HPDE6-E6E7 (cell line): ENCODE results near the gene GIPC2.
"Not testable (repeated sequence)": the region's sequence is repeated elsewhere in the genome, so short reads cannot be mapped to it uniquely, and the experiment has no call there.

ENCODE experiments used
- DNase-seq: peaks from one replicate; pipeline ENCODE4 v3.0.0; 2011; ENCODE audit warnings: missing footprints; ENCODE audit errors: extremely low spot score

The GIPC2 gene

DNA sequence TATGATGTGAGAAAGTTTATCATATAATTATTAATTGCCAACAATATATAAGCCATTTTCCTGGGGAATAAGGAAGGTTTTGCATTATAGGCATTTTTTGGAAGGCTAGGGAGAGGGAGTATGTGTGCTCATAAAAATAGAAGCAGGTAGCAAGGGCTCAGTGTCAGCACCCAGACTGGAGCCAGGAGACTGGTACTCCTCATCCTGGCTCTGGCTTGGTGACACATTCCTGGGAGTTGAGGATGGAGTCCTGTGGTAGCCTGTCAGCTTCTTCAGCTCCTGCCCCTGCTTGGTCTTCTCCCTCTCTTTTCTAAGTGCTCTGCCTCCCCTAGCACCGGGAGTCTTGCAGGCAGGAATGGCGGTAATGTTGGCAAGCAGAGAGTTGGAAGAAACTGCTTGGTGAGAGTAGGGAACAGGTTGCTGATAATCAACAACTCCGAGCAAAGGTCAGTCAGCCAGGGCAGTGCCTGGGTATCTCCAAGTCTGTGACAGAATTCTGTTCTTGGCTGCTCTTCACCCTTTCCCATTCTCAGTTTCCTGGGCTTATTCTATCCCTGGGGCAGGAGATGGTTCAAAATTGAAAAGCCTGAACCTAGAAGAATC, 23.0 kb downstream of the GIPC2 start:
- DNase-seq = no peak

DNA sequence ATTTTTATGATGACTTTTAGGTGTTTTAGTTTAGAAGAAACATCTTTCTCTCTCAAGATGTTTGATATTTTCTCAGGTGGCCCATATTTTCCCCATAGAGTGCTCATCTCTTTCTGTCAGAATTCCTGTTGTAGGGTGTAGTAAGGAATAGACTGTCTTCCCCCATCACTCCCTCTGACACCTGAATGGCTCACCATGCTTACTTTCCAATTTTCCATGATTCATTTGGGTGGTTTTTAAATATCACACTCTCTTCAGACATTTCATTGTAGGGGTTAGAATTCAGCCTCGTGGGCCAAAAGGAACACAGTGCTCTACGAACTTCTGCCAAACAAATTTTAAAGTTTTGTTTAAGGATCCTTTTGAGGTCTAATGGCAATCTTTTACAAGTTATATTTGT, 24.0 kb downstream of the GIPC2 start:
- no peak for DNase-seq

DNA sequence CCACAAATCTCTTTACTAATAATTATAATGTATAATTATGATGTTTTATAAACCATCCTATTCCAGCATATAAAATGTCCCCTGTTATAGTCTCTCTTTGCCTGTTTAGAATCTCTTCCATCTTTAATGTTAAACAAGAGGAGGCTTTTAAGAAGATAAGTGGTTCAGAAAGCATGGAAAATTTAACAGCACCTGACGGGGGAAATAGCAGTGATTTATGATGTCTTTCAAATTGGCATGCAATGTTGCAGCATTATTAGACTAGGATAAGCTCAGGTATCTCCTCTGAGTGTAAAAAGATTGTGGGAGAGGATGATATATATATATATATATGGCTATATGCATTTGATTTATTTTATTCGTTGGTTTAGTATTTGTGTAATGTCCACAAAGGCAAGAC, 24.4 kb downstream of the GIPC2 start:
- no peak for DNase-seq

DNA sequence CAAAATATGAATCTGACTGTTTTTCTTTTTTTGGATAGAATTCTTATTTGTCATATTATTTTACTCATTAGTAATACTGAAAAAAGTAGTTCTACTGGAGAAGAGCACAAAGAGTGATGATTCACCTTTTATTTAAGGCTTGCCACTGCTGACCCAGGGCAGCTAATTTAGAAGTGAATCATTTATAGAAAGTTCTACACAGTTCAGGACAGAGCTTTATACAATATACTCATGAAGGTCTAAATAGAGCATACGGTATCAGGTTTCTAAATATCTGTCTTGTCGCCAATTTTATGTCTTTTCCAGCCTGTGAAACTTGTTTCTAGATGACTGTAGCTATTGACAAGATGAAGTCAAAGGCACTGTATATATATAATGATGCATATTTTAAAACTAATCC, 25.0 kb downstream of the GIPC2 start:
- DNase-seq = peak; percentile 77

DNA sequence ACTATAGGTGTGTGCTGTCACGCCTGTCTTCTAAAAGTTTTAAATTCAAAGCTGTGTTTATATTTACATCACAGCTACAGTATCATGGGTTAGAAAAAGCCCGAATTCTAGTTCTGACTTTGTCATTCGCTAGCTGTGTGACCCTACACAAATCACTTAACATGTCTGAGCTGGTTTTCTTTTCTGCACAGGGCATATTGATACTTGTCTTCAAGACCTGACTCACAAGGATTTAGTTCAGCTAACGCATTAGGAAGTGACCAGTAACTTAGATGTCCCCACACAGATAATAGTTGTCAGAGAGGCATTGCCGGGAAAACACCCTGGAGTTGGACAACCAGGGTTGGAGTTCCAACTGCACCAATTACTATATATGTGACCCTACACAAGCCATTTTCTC, 25.9 kb downstream of the GIPC2 start:
- DNase-seq = peak; percentile 46

DNA sequence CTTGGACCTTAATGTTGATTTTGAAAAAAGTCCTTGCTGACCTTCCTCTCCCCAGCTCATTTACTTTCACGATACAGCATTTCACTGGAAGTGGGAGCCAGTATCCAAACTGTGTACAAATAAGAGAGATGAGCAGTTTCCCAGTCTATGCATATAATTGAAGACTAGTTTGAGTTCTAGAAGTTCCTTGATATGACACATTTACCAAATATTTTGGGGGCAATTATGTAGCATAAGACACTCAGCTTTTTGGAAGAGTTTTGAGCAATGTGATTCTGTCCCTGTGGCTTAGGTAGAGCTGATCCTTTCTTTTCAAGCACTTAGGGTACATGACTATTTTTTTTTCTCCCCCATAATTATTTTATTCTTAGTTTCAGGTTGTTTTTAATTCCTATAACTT, 26.4 kb downstream of the GIPC2 start:
- DNase-seq = no peak

DNA sequence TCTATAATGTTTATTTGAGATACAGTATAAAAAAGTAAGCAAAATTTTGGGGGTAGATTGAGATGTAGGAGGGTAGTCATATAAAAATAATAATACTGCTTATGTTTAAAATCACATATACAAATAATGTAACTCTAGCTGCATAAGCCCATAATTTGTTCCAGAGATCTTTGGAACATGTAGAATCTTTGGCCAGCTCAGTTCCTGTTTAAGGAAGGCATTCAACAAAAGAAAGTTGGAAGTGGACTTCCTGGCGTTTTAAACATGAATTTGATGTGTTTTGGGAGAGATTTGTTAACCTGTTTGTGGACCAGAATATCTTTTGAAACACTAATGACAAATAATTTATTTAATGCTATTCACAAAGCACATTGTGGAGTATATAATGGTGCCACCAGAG, 27.7 kb downstream of the GIPC2 start:
- DNase-seq = no peak

DNA sequence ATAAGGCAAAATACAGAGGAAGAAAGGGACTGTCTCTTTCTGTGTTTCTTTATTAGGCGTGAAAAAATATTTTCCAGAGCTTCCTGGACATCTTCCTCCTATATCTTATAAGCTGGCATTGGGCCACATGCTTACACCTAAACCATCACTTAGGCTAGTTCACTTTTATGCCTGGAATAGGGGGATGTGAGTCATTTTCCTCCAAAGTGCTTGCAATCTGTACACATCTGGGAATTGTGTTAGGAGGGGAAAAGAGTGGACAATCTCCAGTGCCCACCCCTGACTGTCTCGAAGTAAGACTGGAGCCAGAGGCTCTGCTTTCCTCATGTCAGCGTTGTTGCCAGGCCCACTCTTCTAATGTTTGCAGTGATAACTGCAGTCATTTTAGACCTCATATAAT, 29.9 kb downstream of the GIPC2 start:
- no peak for DNase-seq

DNA sequence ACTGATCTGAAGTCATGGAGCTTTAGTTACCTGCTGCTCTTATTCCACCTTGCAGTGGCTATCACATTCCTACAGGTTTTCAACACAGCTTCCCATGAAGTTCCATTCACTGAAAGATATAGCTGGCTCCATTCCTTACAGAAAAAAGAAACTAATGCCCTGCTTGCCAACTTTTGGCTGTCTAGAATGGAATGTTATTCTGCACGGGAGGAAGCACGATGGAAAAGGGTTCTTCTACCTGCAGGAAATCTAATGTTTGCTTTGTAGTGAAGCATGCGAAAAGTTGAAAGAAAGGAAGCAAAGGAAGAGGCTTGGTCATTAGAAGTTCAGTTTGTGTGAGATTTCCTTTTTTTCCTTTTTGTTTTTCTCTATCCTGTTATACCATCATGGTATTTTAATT, 32.6 kb downstream of the GIPC2 start:
- no peak for DNase-seq

DNA sequence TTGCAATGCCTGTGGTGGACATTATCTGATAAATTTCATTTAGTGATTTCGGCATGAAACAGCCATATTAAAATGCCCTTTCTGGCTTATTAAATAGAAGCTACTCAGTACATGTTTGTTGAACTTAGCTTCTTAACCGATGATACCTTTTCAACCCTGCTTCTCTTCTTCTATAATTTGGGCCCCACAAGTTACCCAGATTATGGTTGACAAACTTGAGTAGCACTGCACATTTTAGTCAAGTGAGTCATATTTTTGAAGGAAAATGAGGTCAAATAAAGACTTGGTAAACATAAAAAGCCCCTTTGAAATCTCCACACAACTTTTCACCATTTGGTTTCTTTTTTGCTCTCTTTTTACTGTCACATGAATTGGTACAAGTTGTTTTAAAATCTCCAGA, 33.8 kb downstream of the GIPC2 start:
- no peak for DNase-seq

DNA sequence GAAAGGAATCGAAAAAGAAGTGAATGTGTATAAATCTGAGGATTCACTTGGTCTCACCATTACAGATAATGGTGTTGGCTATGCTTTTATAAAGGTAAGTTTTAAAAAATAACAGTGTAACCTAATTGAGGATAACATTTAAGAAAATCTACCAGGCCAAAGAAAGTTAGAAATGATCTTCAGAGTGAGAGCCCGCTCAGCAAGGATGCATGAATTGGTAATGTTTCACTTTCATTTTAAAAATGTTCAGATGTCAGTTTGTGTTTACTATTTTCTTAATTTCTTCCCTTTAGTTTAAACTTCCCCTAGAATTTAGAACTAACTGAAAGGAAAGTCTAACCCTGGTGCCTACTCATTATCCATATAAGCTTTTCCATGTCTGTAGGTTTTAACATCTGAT, 35.0 kb downstream of the GIPC2 start:
- DNase-seq = no peak

DNA sequence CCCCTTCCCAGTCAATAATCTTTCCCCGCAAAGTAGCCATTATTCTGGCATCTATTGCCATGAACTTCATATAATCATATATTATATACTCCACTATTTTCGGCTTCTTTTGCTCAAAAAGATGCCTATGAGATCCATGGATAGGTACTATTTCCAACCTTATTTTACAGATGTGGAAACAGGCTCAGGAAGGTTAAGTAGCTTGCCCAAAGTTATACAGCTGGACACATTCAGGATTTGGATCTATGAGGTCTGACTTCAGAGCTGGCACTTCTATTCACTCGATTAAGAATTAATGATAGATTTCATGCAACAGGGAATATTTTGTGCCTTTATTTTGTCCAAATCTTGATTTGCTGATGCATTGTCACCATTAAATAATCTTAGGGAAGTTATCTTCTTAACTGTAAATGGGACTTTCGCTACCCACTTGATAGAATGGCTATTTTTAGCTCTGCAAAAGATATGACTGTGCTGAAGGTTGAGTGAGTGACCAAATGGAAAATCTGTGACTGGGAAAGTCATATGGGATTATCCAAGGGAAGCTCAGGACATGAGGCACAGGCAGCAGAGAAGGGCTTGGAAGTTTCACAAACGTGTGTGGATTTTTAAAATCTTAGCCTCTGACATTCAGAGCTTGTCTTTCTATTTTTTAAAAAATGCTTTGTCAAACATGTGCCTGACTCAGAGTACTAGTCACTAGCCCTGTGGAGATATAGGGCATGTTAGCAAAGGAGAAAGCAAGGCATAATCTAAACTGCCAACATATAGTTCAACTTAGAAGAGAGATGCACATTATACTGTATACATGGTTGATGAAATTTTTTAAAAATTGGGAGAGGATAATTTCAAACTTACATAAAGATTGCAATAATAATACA, 36.5 kb downstream of the GIPC2 start:
- DNase-seq = no peak

DNA sequence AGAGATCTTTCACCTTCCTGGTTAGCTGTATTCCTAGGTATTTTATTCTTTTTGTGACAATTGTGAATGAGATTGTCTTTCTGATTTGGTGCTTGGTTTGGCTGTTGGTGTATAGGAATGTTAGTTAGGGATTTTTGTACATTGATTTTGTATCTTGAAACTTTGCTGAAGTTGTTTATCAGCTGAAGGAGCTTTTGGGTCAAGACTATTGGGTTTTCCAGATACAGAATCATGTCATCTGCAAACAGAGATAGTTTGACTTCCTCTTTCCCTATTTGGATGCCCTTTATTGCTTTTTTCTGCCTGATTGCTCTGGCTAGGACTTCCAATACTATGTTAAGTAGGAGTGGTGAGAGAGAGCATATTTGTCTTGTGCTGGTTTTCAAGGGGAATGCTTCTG, 38.9 kb downstream of the GIPC2 start:
- DNase-seq = not testable (repeated sequence)

DNA sequence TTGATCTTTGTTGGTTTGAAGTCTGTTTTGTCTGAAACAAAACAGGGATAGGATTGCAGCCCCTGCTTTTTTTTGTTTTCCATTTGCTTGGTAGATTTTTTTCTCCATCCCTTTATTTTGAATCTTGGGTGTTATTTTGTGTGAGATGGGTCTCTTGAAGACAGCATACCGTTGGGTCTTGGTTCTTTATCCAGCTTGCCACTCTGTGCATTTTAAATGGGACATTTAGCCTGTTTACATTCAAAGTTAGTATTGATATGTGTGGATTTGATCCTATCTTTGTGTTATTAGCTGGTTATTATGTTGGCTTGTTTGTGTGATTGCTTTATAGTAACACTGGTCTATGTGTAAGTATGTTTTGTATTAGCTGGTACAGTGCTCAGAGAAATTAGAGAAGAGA, 40.9 kb downstream of the GIPC2 start:
- DNase-seq = no peak

DNA sequence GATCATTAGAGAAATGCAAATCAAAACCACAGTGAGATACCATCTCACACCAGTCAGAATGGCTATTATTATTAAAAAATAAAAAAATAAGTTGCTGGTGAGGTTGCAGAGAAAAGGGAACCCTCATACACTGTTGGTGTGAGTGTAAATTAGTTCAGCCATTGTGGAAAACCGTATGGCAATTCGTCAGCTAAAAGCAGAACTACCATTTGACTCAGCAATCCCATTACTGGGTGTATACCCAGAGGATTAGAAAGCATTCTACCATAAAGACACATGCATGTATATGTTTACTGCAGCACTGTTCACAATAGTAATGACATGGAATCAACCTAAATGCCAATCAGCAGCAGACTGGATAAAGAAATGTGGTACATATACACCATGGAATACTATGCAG, 42.2 kb downstream of the GIPC2 start:
- no peak for DNase-seq

DNA sequence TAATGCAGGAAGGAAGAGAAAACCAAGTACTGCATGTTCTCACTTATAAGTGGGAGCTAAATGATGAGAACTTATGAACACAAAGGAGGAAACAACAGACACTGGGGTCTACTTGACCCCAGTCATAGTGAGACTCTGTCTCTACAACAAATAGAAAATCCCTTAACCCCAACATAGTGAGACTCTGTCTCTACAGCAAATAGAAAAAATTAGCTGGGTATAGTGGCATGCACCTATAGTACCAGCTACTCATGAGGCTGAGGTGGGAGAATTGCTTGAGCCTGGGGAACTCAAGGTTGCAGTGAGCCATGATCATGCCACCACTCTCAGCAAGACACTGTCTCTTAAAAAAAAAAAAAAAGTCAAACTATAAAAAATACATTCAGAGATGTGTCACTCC, 42.7 kb downstream of the GIPC2 start:
- no peak for DNase-seq

DNA sequence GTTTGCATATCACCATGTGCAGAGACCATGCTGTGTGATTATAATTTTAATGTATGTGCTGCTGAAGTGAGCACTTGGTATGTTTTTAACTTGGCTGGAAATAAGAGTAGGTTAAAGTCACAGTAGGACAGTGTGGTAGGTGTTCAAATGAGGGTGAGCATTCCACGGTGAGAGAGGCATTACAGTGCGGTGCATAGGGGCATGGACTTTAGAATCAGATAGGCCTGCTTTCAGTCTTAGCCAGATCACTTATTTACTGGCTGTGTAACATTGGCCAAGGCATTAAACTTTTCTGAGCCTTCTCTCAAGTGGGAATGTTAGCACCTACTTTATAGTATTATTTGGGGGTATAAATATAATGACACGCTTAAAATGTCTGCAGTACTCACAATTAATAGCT, 43.2 kb downstream of the GIPC2 start:
- DNase-seq = no peak

DNA sequence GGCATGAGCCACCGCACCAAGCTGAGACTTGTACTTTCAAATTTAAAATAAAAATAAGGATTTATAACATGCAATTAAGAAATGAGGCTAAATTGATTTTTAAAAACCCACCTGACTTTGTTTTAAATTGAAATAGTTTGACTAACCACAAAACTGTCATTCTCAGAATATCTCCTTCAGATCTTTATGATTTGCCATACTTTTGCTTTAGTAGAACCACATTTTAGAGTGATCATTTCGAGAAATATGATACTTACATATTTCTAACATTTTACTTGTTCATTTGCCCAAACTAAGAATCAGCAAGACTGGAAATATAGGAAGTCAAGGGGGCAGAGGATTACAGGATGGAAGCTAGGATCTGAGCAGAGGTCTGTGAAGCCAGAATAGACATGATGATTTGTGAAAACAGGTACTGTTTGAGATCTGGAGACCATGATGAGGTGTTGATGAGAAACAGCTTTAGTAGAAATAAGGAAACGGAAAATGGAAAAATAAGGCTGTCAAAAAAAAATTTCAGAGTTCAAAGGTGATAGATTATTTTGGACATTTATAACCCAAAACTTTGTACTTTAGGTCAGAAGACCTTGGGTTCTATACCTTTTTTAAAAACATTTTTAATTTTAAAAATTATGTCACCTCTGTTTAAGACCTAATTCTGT, 44.8 kb downstream of the GIPC2 start:
- DNase-seq = no peak

DNA sequence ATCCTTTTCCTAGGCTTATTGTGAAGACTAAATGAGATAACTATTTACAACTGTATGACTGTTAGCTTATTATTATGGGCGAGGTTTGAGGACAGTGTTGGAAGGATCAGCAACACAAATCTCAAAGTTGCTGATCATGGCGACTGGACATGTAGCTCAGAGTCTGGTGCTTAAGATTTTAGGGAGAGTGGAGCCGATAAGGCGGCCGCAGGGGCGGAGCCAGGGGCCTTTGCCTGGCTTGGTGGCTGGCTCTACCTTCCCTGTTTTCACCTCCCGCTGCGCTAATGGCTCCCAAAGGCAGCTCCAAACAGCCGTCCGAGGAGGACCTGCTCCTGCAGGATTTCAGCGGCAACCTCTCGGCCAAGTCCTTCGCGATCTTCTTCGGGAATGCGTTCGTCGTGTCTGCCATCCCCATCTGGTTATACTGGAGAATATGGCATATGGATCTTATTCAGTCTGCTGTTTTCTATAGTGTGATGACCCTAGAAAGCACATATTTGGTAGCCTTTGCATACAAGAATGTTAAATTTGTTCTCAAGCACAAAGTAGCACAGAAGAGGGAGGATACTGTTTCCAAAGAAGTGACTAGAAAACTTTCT, 45.5 kb downstream of the GIPC2 start:
- DNase-seq = no peak

DNA sequence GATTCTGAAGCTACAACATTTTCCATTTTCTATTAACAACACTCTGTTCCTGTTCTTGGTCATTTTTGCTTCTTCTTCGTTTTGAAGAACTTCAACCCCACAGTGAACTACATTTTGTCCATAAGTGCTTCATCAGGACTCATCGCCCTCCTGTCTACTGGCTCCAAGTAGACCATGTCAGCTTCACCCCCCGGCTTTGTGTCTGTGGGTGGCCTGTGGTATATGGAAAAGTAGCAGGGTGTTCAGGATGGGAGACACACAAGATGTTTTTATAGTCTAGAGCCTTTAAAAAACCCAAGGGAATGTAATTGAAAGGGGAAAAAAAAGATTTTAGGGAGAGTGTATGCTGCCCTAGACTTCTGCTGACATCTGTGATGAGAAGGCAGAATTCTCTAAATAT, 46.1 kb downstream of the GIPC2 start:
- no peak for DNase-seq

DNA sequence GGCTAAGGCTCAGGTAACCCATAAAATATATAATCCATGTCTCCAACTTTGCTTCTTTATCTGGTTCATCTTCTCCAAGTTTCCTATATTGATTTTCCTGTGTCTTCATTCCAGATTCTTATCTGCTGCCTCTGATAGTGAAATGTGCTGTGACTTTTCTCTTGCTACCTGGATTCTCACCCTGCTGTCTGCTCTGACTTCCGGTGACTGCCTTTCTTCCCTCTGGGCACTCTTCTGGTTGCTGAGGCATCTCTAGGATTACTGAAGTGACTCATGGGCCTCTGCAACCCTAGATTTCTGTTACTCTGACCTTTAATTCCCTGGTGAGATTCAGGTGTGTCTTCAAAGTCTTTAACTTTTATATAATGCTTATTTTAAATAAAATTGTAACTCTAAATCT, 46.9 kb downstream of the GIPC2 start:
- peak; percentile 84 for DNase-seq

DNA sequence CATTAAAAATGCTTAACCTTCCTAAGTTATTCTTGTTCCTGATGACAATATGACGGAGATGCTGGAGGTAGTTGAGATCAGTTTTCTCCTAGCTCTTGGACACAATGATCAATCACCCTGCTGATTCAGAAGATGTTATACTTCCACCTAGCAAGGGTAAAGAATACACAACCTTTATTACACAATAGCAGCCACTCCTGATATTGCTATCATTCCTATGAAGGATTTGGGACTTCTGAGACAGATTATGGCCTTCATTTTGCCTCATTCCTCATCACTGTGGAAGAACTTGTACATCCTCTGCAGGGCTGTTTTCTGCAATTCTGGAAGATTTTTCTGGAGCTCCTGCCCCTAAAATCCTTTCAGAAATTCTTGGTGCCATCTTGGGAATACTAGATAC, 47.8 kb downstream of the GIPC2 start:
- DNase-seq = no peak

DNA sequence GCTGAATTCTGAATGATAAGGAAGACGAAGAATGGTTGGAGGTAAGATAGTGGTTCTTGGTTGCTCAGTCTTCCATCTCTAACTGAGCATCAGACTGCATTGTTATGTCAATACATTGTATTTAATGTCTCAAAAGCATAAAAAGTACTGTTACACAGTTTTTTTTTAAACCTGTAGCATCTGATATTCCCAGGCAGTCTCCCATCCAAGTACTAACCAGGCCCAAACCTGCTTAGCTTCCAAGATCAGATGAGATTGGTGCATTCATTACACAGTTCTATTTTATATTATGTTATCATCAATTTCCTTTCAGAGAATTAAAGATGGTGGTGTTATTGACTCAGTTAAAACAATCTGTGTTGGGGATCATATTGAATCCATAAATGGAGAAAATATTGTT, 48.9 kb downstream of the GIPC2 start:
- DNase-seq = no peak
